Measurements from ENCODE around the gene MPP1.

Gene MPP1

GRCh38 chrX:154731881-154732280, 73.4 kb downstream of the MPP1 start:
- no peak for DNase-seq (ENCODE audit: low spot score)

DNA sequence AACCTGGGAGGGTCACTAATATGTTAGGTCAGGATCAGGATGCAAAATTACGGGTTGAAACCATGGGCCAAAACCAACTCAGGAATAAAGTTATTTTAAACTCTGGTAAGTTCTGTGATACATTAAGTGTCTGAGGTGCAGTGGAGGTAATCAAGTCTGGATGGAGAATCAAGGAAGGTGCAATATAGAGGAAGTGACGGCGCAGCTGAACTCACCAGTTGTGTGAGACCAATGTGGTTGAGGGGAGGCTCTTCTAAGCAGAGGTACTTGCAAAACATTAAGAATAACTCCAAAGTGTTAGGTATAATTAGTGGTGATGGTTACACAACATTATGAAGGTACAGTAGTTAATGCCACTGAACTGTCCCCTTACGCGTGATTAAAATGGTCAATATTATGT, 74.1 kb downstream of the MPP1 start:
- DNase-seq (ENCODE audit: low spot score) = no peak

DNA sequence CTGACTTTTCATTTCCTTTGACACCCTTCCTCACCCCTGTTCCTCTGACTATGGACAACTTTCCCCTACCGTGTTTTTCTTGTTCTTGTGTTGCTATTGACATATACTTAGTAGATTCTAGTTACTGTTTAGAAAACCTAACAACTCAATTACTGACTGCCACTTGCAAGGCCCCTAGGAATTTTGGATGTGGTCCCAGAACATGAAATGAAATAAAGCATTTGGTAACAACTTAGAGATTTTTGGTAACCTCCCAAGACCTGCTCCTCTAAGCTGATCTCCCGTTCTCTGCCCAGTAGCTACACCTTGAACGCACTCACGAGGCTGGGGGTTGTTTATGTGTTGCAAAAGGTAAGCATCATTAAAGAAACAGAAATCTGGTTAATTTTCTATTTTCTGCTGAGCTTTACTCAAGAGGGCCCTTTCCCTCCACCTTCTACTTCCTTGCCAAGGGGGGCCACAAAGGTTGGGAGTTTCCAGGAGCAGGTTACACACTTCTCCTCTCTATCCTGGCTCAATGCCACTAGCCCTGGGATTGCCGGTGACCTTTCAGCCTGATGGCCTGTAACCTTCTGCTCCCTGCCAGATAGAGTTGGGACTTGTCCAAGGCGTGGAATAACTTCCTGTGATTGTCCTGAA, 74.9 kb downstream of the MPP1 start:
- DNase-seq (ENCODE audit: low spot score) = no peak

DNA sequence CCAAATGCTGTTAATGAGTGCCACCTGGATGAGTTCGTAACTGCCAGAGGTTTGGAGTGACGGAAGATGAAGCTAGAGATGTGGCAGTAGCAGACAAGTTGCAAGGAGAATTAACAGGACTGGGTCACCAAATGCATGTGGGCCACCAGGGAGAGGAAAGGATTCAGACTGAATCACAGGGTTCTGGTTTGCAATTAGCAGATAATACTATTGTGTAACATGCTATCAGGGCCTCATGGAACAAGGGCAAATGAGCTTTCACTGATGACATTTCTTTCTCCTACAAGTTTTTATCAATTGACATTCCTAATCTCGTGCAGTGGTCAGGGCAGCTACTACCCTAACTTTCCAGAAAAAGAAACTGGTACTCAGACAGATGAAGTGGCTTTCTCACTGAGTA, 75.8 kb downstream of the MPP1 start:
- DNase-seq (ENCODE audit: low spot score) = no peak
